IMR-90 (cell line): ENCODE data around the gene CACNA2D3. TPM values are rescaled to one million over a fixed set of nuclear protein-coding genes. Genes with fewer than 3 reads are reported as not detected.

Experiments used
- ATAC-seq: fragments of 200-7000 bp; cut with Tn5 transposase; 2 replicates; pipeline ENCODE4 v1.9.1; 2020; ENCODE audit warnings: low read depth, mild to moderate bottlenecking, moderate library complexity
- BruUV-seq: library from RNA; stranded (reverse); fragments of 400-500 nt; replicated peaks from 2 replicates; lab custom pipeline; 2021; lab: Mats Ljungman, UMichigan
- CTCF ChIA-PET: fragments of 300-600 bp; formaldehyde crosslinking; extraction: SDS; loops from one replicate; lab custom pipeline; 2021; ENCODE audit warnings: antibody characterized with exemption; lab: Yijun Ruan, JAX
- POLR2A ChIA-PET: fragments of 300-600 bp; sonication (Branson Sonifier 250); formaldehyde crosslinking; loops from one replicate; lab custom pipeline; 2022; ENCODE audit warnings: antibody characterized with exemption; ENCODE audit not compliant: unreplicated experiment; lab: Charles Lee
- DNase-seq: peaks from one replicate; pipeline ENCODE4 v3.0.0; 2013
- H2AFZ ChIP-seq: replicated peaks from 2 replicates; pipeline ENCODE3; 2013; ENCODE audit warnings: low read length, mild to moderate bottlenecking; ENCODE audit not compliant: poor library complexity
- H2AK5ac ChIP-seq: 2 replicates; pipeline ENCODE4 v1.6.1; 2013; ENCODE audit warnings: low read depth, low read length, inconsistent platforms
- H2AK9ac ChIP-seq: replicated peaks from 2 replicates; pipeline ENCODE3; 2013; ENCODE audit warnings: mild to moderate bottlenecking, low read depth, low read length, moderate library complexity; ENCODE audit not compliant: poor library complexity
- H2BK120ac ChIP-seq: 2 replicates; pipeline ENCODE4 v1.6.1; 2013; ENCODE audit warnings: low read depth, low read length, inconsistent platforms
- H2BK15ac ChIP-seq: 3 replicates; pipeline ENCODE4 v1.6.1; 2013; ENCODE audit warnings: low read depth, low read length, inconsistent platforms
- H2BK20ac ChIP-seq: 2 replicates; pipeline ENCODE4 v1.6.1; 2013; ENCODE audit warnings: low read depth, mild to moderate bottlenecking, inconsistent platforms, low read length, moderate library complexity
- H2BK5ac ChIP-seq: 2 replicates; pipeline ENCODE4 v1.6.1; 2013; ENCODE audit warnings: mild to moderate bottlenecking, low read depth, low read length, inconsistent platforms; ENCODE audit not compliant: poor library complexity, severe bottlenecking
- H3K14ac ChIP-seq: replicated peaks from 2 replicates; pipeline ENCODE4 v1.6.1; 2013; ENCODE audit warnings: low read depth, low read length, inconsistent platforms
- H3K18ac ChIP-seq: 2 replicates; pipeline ENCODE4 v1.6.1; 2013; ENCODE audit warnings: low read depth, low read length, control low read depth
- H3K23ac ChIP-seq: 2 replicates; pipeline ENCODE4 v1.6.1; 2013; ENCODE audit warnings: low read depth, low read length, inconsistent platforms
- H3K27ac ChIP-seq: 2 replicates; pipeline ENCODE4 v1.5.1; 2013; ENCODE audit warnings: mild to moderate bottlenecking, control low read depth, low read length; ENCODE audit not compliant: insufficient read depth
- H3K27me3 ChIP-seq: 2 replicates; pipeline ENCODE4 v1.6.1; 2013; ENCODE audit warnings: low read length; ENCODE audit not compliant: control insufficient read depth, insufficient read depth
- H3K36me3 ChIP-seq: 2 replicates; pipeline ENCODE4 v1.6.1; 2013; ENCODE audit warnings: low read length, mixed read lengths; ENCODE audit not compliant: control insufficient read depth, insufficient read depth
- H3K4ac ChIP-seq: 2 replicates; pipeline ENCODE4 v1.6.1; 2013; ENCODE audit warnings: low read depth, low read length, inconsistent platforms
- H3K4me1 ChIP-seq: 2 replicates; pipeline ENCODE4 v1.6.1; 2013; ENCODE audit warnings: low read length, mixed read lengths; ENCODE audit not compliant: control insufficient read depth, insufficient read depth
- H3K4me2 ChIP-seq: 2 replicates; pipeline ENCODE4 v1.6.1; 2013; ENCODE audit warnings: low read depth, mild to moderate bottlenecking, control low read depth, low read length, moderate library complexity
- H3K4me3 ChIP-seq: 2 replicates; pipeline ENCODE4 v1.5.1; 2013; ENCODE audit warnings: low read depth, mild to moderate bottlenecking, control low read depth, low read length, moderate library complexity; ENCODE audit not compliant: insufficient read depth
- H3K56ac ChIP-seq: 2 replicates; pipeline ENCODE4 v1.6.1; 2013; ENCODE audit warnings: low read length, inconsistent platforms; ENCODE audit not compliant: insufficient read depth; ENCODE audit errors: extremely low read depth
- H3K79me1 ChIP-seq, 2 experiments: 2 replicates each; pipeline ENCODE4 v1.6.1; 2013; ENCODE audit warnings: low read length in 2 of 2, inconsistent platforms in 1 of 2, low read depth in 1 of 2
- H3K9ac ChIP-seq: 2 replicates; pipeline ENCODE4 v1.6.1; 2013; ENCODE audit warnings: low read depth, low read length, control low read depth
- H3K9me1 ChIP-seq: 2 replicates; pipeline ENCODE4 v1.6.1; 2013; ENCODE audit warnings: low read length, inconsistent platforms; ENCODE audit not compliant: insufficient read depth
- H3K9me3 ChIP-seq: 2 replicates; pipeline ENCODE4 v1.6.1; 2013; ENCODE audit warnings: low read length; ENCODE audit not compliant: control insufficient read depth, insufficient read depth
- H4K20me1 ChIP-seq: 2 replicates; pipeline ENCODE4 v1.6.1; 2013; ENCODE audit warnings: low read length, inconsistent platforms; ENCODE audit not compliant: insufficient read depth
- H4K5ac ChIP-seq: 2 replicates; pipeline ENCODE4 v1.6.1; 2013; ENCODE audit warnings: mild to moderate bottlenecking, low read depth, low read length, control low read depth
- H4K8ac ChIP-seq, 2 experiments: 2 replicates each; pipeline ENCODE4 v1.6.1; 2013; ENCODE audit warnings: low read depth in 2 of 2, low read length in 2 of 2, control low read depth in 1 of 2, inconsistent platforms in 1 of 2
- H4K91ac ChIP-seq: 2 replicates; pipeline ENCODE4 v1.6.1; 2013; ENCODE audit warnings: low read depth, low read length, inconsistent platforms; ENCODE audit not compliant: insufficient read depth
- BHLHE40 ChIP-seq: fragments of 150-350 bp; IDR thresholded peaks from 2 replicates; pipeline ENCODE4 v1.6.1; 2016; ENCODE audit warnings: mild to moderate bottlenecking, low read depth, low read length
- CEBPB ChIP-seq: IDR thresholded peaks from 2 replicates; pipeline ENCODE4 v1.6.1; 2012; ENCODE audit warnings: low read depth, low read length, improper control_type of control experiment
- CHD1 ChIP-seq: IDR thresholded peaks from 2 replicates; pipeline ENCODE4 v1.6.1; 2012; ENCODE audit warnings: low read depth, low read length, improper control_type of control experiment
- CTCF ChIP-seq: conservative IDR thresholded peaks from 2 replicates; pipeline ENCODE4 v1.5.1; 2012; ENCODE audit warnings: mild to moderate bottlenecking, low read depth, low read length, improper control_type of control experiment
- ELK1 ChIP-seq: fragments of 150-350 bp; IDR thresholded peaks from 2 replicates; pipeline ENCODE4 v1.6.1; 2016; ENCODE audit warnings: low read depth, mild to moderate bottlenecking, low read length, moderate library complexity, borderline replicate concordance
- MAFK ChIP-seq: IDR thresholded peaks from 2 replicates; pipeline ENCODE4 v1.6.1; 2012; ENCODE audit warnings: low read depth, low read length, improper control_type of control experiment
- MAZ ChIP-seq: IDR thresholded peaks from 2 replicates; pipeline ENCODE4 v1.6.1; 2012; ENCODE audit warnings: low read depth, mild to moderate bottlenecking, low read length, improper control_type of control experiment, moderate library complexity, borderline replicate concordance
- MXI1 ChIP-seq: IDR thresholded peaks from 2 replicates; pipeline ENCODE4 v1.6.1; 2012; ENCODE audit warnings: low read depth, mild to moderate bottlenecking, low read length, moderate library complexity, borderline replicate concordance
- NFE2L2 ChIP-seq: fragments of 150-350 bp; IDR thresholded peaks from 2 replicates; pipeline ENCODE4 v1.6.1; 2016; ENCODE audit warnings: low read depth, mild to moderate bottlenecking, low read length
- RAD21 ChIP-seq: IDR thresholded peaks from 2 replicates; pipeline ENCODE4 v1.6.1; 2012; ENCODE audit warnings: low read length, improper control_type of control experiment
- RCOR1 ChIP-seq: IDR thresholded peaks from 2 replicates; pipeline ENCODE4 v1.6.1; 2012; ENCODE audit warnings: mild to moderate bottlenecking, low read length, improper control_type of control experiment; ENCODE audit not compliant: insufficient replicate concordance
- RFX5 ChIP-seq: IDR thresholded peaks from 2 replicates; pipeline ENCODE4 v1.8.0; 2012; ENCODE audit warnings: low read depth, mild to moderate bottlenecking, low read length, moderate library complexity
- SMC3 ChIP-seq: fragments of 150-350 bp; IDR thresholded peaks from 2 replicates; pipeline ENCODE4 v1.6.1; 2016; ENCODE audit warnings: low read depth, mild to moderate bottlenecking, antibody characterized with exemption, low read length, moderate library complexity
- USF2 ChIP-seq: fragments of 150-350 bp; IDR thresholded peaks from 2 replicates; pipeline ENCODE4 v1.6.1; 2017; ENCODE audit warnings: mild to moderate bottlenecking, antibody characterized with exemption, low read length, low read depth
- WGBS, 2 experiments: methylation state at CpG; one replicate each; pipeline versions ENCODE4 v1.1.5 to v1.1.7; 2013; ENCODE audit warnings: missing lambda C conversion rate in 2 of 2; ENCODE audit not compliant: insufficient read length in 1 of 2; ENCODE audit errors: extremely low coverage in 2 of 2; 5-methylcytosine and 5-hydroxymethylcytosine counted together
- dilution Hi-C: fragments of 300-500 bp; cut with HindIII; formaldehyde crosslinking; loops from one replicate; pipeline ENCODE4 v1.14.3; 2018; ENCODE audit warnings: low sequenced_read_pairs; ENCODE audit not compliant: unreplicated experiment
- in situ Hi-C: fragments of 300-500 bp; cut with MboI; formaldehyde crosslinking; loops from 3 replicates; pipeline ENCODE4 v1.14.3; 2019; ENCODE audit warnings: low sequenced_read_pairs, inconsistent platforms, mixed read lengths
- intact Hi-C: fragments of 100-400 bp; cut with micrococcal nuclease; formaldehyde crosslinking; loops from 2 replicates; pipeline ENCODE4 v1.10.0; 2022
- polyA plus RNA-seq, 3 experiments: library from polyadenylated mRNA; depleted of rRNA; stranded (reverse); fragments of >200 nt; gene quantifications; 2 replicates each; pipeline ENCODE4 v1.2.3, GENCODE V29; 2012; ENCODE audit warnings: low replicate concordance in 1 of 3
- total RNA-seq: library from RNA; depleted of rRNA; stranded (reverse); fragments of >200 nt; gene quantifications from 2 replicates; pipeline ENCODE4 v1.2.3, GENCODE V29; 2012

The CACNA2D3 gene
- total and polyA plus RNA-seq, 2 of the 4 experiments (the other 2 are of a cell fraction), result 0.36 to 0.41 TPM

GRCh38 chr3:54120657-54121413, 1.5 kb upstream of the CACNA2D3 start:
- ATAC-seq, result no peak
- Histone ChIP-seq H3K27me3 (peaks cover 33% of the 10 kb centered on the region), H3K4ac (no peak overlapping the region), H3K4me2 (no peak overlapping the region), H2BK15ac (no peak overlapping the region), H3K27ac (no peak overlapping the region), H4K20me1 (no peaks in the 10 kb centered on the region), H2AK5ac (no peak overlapping the region), H3K14ac (no peak overlapping the region), H4K8ac (no peak overlapping the region), H2BK120ac (no peak overlapping the region), H3K23ac (no peak overlapping the region), H2BK20ac (no peak overlapping the region), H3K18ac (no peak overlapping the region), H4K5ac (no peak overlapping the region), H2BK5ac (no peak overlapping the region), H2AFZ (no peak overlapping the region), H3K9ac (no peak overlapping the region), H3K9me3 (no peaks in the 10 kb centered on the region), H4K91ac (no peak overlapping the region), H3K4me1 (no peaks in the 10 kb centered on the region), H3K56ac (no peak overlapping the region), H3K4me3 (no peak overlapping the region), H2AK9ac (no peak overlapping the region), H3K79me1 (no peaks in the 10 kb centered on the region), H3K36me3 (no peaks in the 10 kb centered on the region), H3K9me1 (no peaks in the 10 kb centered on the region)
- BruUV-seq, result no TSS peak
- intact Hi-C loops, result no loop called here
- WGBS, 2 experiments, result 3% methylated on average over 12 of the region's 45 CpGs; no CpG with 5 or more reads in 1 of the 2 experiments
- CTCF ChIA-PET, result no interaction called here
- in situ Hi-C loops, result no loop called here
- dilution Hi-C loops, result no loop called here
- no peak for DNase-seq
- POLR2A ChIA-PET, result no interaction called here
- no peak for TF ChIP-seq CTCF
- no peak for TF ChIP-seq USF2
- no peak for TF ChIP-seq MAZ
- TF ChIP-seq MAFK, result no peak
- no peak for TF ChIP-seq RAD21
- TF ChIP-seq MXI1, result no peak
- no peak for TF ChIP-seq NFE2L2
- TF ChIP-seq RCOR1, result no peak
- TF ChIP-seq CEBPB, result no peak
- TF ChIP-seq RFX5, result no peak
- no peak for TF ChIP-seq CHD1
- no peak for TF ChIP-seq ELK1
- TF ChIP-seq BHLHE40, result no peak
- TF ChIP-seq SMC3, result no peak
